Measurements from ENCODE around the gene MORC2. TPM values are rescaled to one million over a fixed set of nuclear protein-coding genes. Genes with fewer than 3 reads are reported as not detected.

Gene MORC2
- total RNA-seq, 1 experiment from 2014 or later: 12.0 TPM

DNA sequence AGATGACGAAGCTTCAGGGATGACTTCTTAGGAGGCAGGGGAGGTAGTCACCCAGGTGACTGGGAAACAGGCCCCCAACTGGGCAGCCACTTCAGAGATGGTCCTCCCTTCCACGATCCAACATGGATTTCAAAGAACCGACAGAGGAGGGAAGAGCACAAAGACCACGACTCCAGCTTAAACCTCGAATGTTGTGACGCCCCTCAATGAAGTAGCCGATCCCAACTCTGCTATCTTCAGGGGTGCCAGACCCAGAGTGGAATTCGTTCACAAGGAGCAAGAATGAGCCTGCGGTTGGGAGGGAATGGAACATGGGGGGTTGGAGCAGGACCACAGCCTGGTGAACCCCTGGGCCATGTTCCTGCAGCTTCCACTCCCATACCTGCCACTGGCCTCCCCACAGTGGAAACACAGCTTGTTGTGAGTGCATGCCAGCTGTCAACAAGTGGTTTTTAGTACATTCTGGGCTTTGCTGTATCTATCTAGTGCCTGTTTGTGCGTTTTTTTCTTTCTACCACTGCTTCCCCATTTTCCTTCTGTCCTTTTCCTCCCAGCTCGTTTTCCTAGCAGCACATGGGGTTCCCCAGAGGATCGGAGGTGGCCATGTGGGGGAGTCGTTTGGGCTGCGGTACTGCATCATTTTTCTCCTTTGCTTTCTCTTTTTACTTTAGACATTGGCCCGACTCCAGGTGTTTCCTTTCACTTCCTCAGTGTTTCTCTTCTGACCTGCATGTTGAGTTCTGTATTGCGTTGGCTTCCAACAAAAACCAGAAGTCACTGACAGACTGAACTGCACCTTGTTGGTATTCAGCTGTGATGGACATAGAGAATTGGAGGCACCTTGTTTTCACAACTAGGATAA lies 65.8 kb downstream of the MORC2 start:
- no peak overlapping the region for H2AFZ ChIP-seq (ENCODE audit: low read length)
- no peaks in the 10 kb centered on the region for H3K9me3 ChIP-seq (ENCODE audit: low read length)
- ChIA-PET CTCF (no interaction called here), POLR2A (ENCODE audit: unreplicated experiment) (no interaction called here)
- no TSS peak for BruUV-seq (replicated peaks)
- no peaks in the 10 kb centered on the region for H3K27me3 ChIP-seq (ENCODE audit: low read length)
- H3K36me3 ChIP-seq (ENCODE audit: low read depth, low read length): no peaks in the 10 kb centered on the region
- H3K9ac ChIP-seq (ENCODE audit: low read length): no peak overlapping the region
- intact Hi-C loops (cut with micrococcal nuclease): no loop called here
- no peak for DNase-seq
- no peak overlapping the region for H3K4me3 ChIP-seq (ENCODE audit: low read length)
- no peak overlapping the region for H3K27ac ChIP-seq (ENCODE audit: low read length)
- H3K9me2 ChIP-seq (replicated peaks; ENCODE audit: low read length): no peaks in the 10 kb centered on the region
- no peaks in the 10 kb centered on the region for H3K4me1 ChIP-seq (ENCODE audit: insufficient read depth, low read length)
- no peaks in the 10 kb centered on the region for H3F3A ChIP-seq (ENCODE audit: low read length, unreplicated experiment)
- H3K4me2 ChIP-seq (ENCODE audit: low read length): no peak overlapping the region
- no peaks in the 10 kb centered on the region for H3K79me2 ChIP-seq (ENCODE audit: low read length)
- no peak for ATAC-seq
- H4K20me1 ChIP-seq (ENCODE audit: low read length): no peaks in the 10 kb centered on the region
- no peak for TF ChIP-seq EZH2phosphoT487 (IDR thresholded peaks at IDR 0.05; ENCODE audit: borderline replicate concordance, low read length)
- TF ChIP-seq CTCF (conservative IDR thresholded peaks at IDR 0.05; ENCODE audit: low read depth, low read length): no peak
- TF ChIP-seq EZH2 (IDR thresholded peaks at IDR 0.05; ENCODE audit: low read length, unreplicated experiment): no peak

GRCh38 chr22:30894371-30894740 lies 74.2 kb downstream of the MORC2 start:
- no peaks in the 10 kb centered on the region for H3K4me1 ChIP-seq (ENCODE audit: insufficient read depth, low read length)
- ChIA-PET CTCF (no interaction called here), POLR2A (ENCODE audit: unreplicated experiment) (no interaction called here)

More at GRCh38 chr22:30894371-30894740, 74.2 kb downstream of the MORC2 start:
- intact Hi-C loops (cut with micrococcal nuclease): no loop called here
- Histone ChIP-seq H3F3A (ENCODE audit: low read length, unreplicated experiment) (no peaks in the 10 kb centered on the region), H2AFZ (ENCODE audit: low read length) (no peak overlapping the region), H3K4me2 (ENCODE audit: low read length) (no peak overlapping the region), H3K9me3 (ENCODE audit: low read length) (no peaks in the 10 kb centered on the region), H3K27ac (ENCODE audit: low read length) (no peak overlapping the region), H3K27me3 (ENCODE audit: low read length) (no peaks in the 10 kb centered on the region), H3K79me2 (ENCODE audit: low read length) (no peaks in the 10 kb centered on the region), H3K9ac (ENCODE audit: low read length) (no peak overlapping the region), H3K36me3 (ENCODE audit: low read depth, low read length) (no peaks in the 10 kb centered on the region), H3K4me3 (ENCODE audit: low read length) (no peak overlapping the region), H4K20me1 (ENCODE audit: low read length) (no peaks in the 10 kb centered on the region), H3K9me2 (replicated peaks; ENCODE audit: low read length) (no peaks in the 10 kb centered on the region)
- TF ChIP-seq EZH2 (IDR thresholded peaks at IDR 0.05; ENCODE audit: low read length, unreplicated experiment) (no peak), CTCF (conservative IDR thresholded peaks at IDR 0.05; ENCODE audit: low read depth, low read length) (no peak), EZH2phosphoT487 (IDR thresholded peaks at IDR 0.05; ENCODE audit: borderline replicate concordance, low read length) (no peak)
- DNase-seq (no peak), ATAC-seq (no peak)
- no TSS peak for BruUV-seq (replicated peaks)
